Measurements from ENCODE around the gene ACTR10.
A peak's percentile ranks its signal among the peaks of the same experiment; 100 is the strongest.

Gene ACTR10

GRCh38 chr14:58280954-58281787, 81.2 kb downstream of the ACTR10 start:
- no peak overlapping the region for H3K4me3 ChIP-seq (replicated peaks in 1 of 2; ENCODE audit: low read depth in 2 of 2, low read length in 2 of 2)
- TF ChIP-seq, protein P1, sequence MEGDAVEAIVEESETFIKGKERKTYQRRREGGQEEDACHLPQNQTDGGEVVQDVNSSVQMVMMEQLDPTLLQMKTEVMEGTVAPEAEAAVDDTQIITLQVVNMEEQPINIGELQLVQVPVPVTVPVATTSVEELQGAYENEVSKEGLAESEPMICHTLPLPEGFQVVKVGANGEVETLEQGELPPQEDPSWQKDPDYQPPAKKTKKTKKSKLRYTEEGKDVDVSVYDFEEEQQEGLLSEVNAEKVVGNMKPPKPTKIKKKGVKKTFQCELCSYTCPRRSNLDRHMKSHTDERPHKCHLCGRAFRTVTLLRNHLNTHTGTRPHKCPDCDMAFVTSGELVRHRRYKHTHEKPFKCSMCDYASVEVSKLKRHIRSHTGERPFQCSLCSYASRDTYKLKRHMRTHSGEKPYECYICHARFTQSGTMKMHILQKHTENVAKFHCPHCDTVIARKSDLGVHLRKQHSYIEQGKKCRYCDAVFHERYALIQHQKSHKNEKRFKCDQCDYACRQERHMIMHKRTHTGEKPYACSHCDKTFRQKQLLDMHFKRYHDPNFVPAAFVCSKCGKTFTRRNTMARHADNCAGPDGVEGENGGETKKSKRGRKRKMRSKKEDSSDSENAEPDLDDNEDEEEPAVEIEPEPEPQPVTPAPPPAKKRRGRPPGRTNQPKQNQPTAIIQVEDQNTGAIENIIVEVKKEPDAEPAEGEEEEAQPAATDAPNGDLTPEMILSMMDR (IDR thresholded peaks at IDR 0.05; ENCODE audit: low read depth, low read length) = no peak
- peak; percentile 96 for DNase-seq (ENCODE audit: low read depth in 2 of 2)

GRCh38 chr14:58281969-58282368, 82.0 kb downstream of the ACTR10 start:
- TF ChIP-seq, protein P1 (IDR thresholded peaks at IDR 0.05; ENCODE audit: low read depth, low read length) = no peak
- DNase-seq (ENCODE audit: low read depth in 2 of 2) = no peak

GRCh38 chr14:58282925-58283593, 83.1 kb downstream of the ACTR10 start:
- TF ChIP-seq, protein P1 (IDR thresholded peaks at IDR 0.05; ENCODE audit: low read depth, low read length) = no peak
- peak in 1 of 2 donors; percentile 16 for DNase-seq (ENCODE audit: low read depth in 2 of 2)
- no peak overlapping the region for H3K4me3 ChIP-seq (replicated peaks in 1 of 2; ENCODE audit: low read depth in 2 of 2, low read length in 2 of 2)

More at GRCh38 chr14:58281969-58282368, 82.0 kb downstream of the ACTR10 start:
- H3K4me3 ChIP-seq (replicated peaks in 1 of 2; ENCODE audit: low read depth in 2 of 2, low read length in 2 of 2) = no peak overlapping the region

DNA sequence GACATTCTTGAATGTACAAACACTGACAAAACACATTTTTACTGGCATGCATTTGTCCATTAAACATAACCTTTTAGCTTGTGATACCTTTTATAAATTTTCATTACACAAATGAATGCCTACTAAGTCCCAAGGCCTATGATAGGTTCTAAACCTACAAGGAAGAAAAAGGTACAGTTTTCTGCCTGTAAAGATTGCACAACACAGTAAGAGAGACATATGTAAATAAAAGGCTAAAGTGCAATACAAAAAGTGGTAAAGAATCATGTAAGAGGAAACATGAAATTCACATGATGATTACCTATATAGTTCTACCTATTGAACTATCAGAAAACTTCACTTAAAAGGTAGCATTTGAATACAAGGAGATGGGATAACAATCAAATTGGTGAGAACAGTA, 83.8 kb downstream of the ACTR10 start:
- no peak overlapping the region for H3K4me3 ChIP-seq (replicated peaks in 1 of 2; ENCODE audit: low read depth in 2 of 2, low read length in 2 of 2)
- no peak for DNase-seq (ENCODE audit: low read depth in 2 of 2)
- TF ChIP-seq, protein P1 (IDR thresholded peaks at IDR 0.05; ENCODE audit: low read depth, low read length) = no peak

- DNase-seq (ENCODE audit: low read depth in 2 of 2) = no peak
- H3K4me3 ChIP-seq (replicated peaks in 1 of 2; ENCODE audit: low read depth in 2 of 2, low read length in 2 of 2) = no peak overlapping the region
- TF ChIP-seq, protein P1 (IDR thresholded peaks at IDR 0.05; ENCODE audit: low read depth, low read length) = no peak
Measured at GRCh38 chr14:58285132-58285531, 85.2 kb downstream of the ACTR10 start.

Measured in cardiac fibroblast (primary cell).